HepG2 (cell line): ENCODE results near the gene POLN. TPM values are rescaled to one million over a fixed set of nuclear protein-coding genes. Genes with fewer than 3 reads are reported as not detected.

Experiments
- ATAC-seq: fragments of 200-7000 bp; cut with Tn5 transposase; 3 replicates; pipeline ENCODE4 v1.9.1; 2020; ENCODE audit warnings: mild to moderate bottlenecking, moderate library complexity
- BruUV-seq: library from RNA; stranded (reverse); fragments of 400-500 nt; replicated peaks from 2 replicates; lab custom pipeline; 2021; lab: Mats Ljungman, UMichigan
- CTCF ChIA-PET: fragments of 300-600 bp; formaldehyde crosslinking; extraction: SDS; loops from one replicate; lab custom pipeline; 2021; ENCODE audit warnings: low total read pairs, inconsistent platforms, low intra/inter-chr PET ratio; lab: Yijun Ruan, JAX
- POLR2A ChIA-PET: fragments of 350-600 bp; sonication (Branson Sonifier 250); formaldehyde crosslinking; loops from one replicate; lab custom pipeline; 2020; ENCODE audit warnings: antibody characterized with exemption, inconsistent platforms; lab: Yijun Ruan, JAX
- DNase-seq: peaks from one replicate; pipeline ENCODE4 v3.0.0-alpha.2; 2015; ENCODE audit warnings: low spot score
- FAIRE-seq: peaks from 3 replicates; lab custom pipeline; 2011; peaks lifted over from hg19 to GRCh38; lab: Jason Lieb, UNC
- H2AFZ ChIP-seq: one replicate; pipeline ENCODE4 v1.6.1; 2011; ENCODE audit warnings: low read length, inconsistent platforms
- H3K27ac ChIP-seq: fragments of 300-600 bp; 3 replicates; pipeline ENCODE4 v1.8.0; 2011; ENCODE audit warnings: mixed run types, mild to moderate bottlenecking, mixed read lengths, low read length, inconsistent platforms; ENCODE audit not compliant: insufficient read depth; ENCODE audit errors: extremely low read length
- H3K27me3 ChIP-seq, 2 experiments: fragments of 200-600 bp in 1 of 2; 2 replicates in 1 of 2; 3 replicates in 1 of 2; pipeline versions ENCODE4 v1.6.0 to v1.8.0; 2011; ENCODE audit warnings: low read length in 2 of 2, mild to moderate bottlenecking in 2 of 2, moderate library complexity in 2 of 2, inconsistent platforms in 1 of 2; ENCODE audit not compliant: insufficient read depth in 2 of 2, control insufficient read depth in 1 of 2
- H3K36me3 ChIP-seq, 2 experiments: fragments of 200-600 bp in 1 of 2; replicated peaks in 1 of 2; 2 replicates in 1 of 2; 3 replicates in 1 of 2; pipeline versions ENCODE4 v1.5.1 to v1.8.0; 2011; ENCODE audit warnings: low read length in 2 of 2, inconsistent platforms in 1 of 2; ENCODE audit not compliant: insufficient read depth in 2 of 2, control insufficient read depth in 1 of 2
- H3K4me1 ChIP-seq: 2 replicates; pipeline ENCODE4 v1.5.1; 2012; ENCODE audit warnings: low read length, inconsistent platforms; ENCODE audit not compliant: insufficient read depth
- H3K4me2 ChIP-seq: 2 replicates; pipeline ENCODE4 v1.6.0; 2011; ENCODE audit warnings: low read depth, low read length, inconsistent platforms
- H3K4me3 ChIP-seq, 3 experiments: fragments of 200-600 bp in 1 of 3; sonication (generic), shearing (Covaris generic) in 1 of 3; replicated peaks in 1 of 3; 2 replicates each; pipeline ENCODE4 v1.5.1; 2011 to 2016; ENCODE audit warnings: low read length in 3 of 3, inconsistent platforms in 2 of 3, low read depth in 2 of 3, mild to moderate bottlenecking in 2 of 3, control low read depth in 1 of 3, mixed read lengths in 1 of 3; ENCODE audit not compliant: insufficient read depth in 1 of 3
- H3K79me2 ChIP-seq: one replicate; pipeline ENCODE4 v1.6.1; 2011; ENCODE audit warnings: low read length, inconsistent platforms; ENCODE audit not compliant: insufficient read depth
- H3K9ac ChIP-seq: 2 replicates; pipeline ENCODE4 v1.6.0; 2011; ENCODE audit warnings: mild to moderate bottlenecking, low read depth, low read length, inconsistent platforms; ENCODE audit not compliant: insufficient read depth
- H3K9me3 ChIP-seq: 2 replicates; pipeline ENCODE4 v1.5.1; 2012; ENCODE audit warnings: mild to moderate bottlenecking, low read length
- H4K20me1 ChIP-seq: 2 replicates; pipeline ENCODE4 v1.6.0; 2011; ENCODE audit warnings: inconsistent platforms, mild to moderate bottlenecking, low read length, moderate library complexity; ENCODE audit not compliant: insufficient read depth
- HNF4A ChIP-seq: sonication (generic); formaldehyde crosslinking; IDR thresholded peaks from 2 replicates; pipeline ENCODE4 v1.4.0; 2020; ENCODE audit warnings: missing genetic modification reagents
- HNRNPL ChIP-seq: fragments of 200-400 bp; formaldehyde crosslinking; IDR thresholded peaks from 2 replicates; pipeline ENCODE4 v1.6.1; 2017; ENCODE audit warnings: mild to moderate bottlenecking, low read depth, low read length
- JUND ChIP-seq: sonication (generic); formaldehyde crosslinking; IDR thresholded peaks from 2 replicates; pipeline ENCODE4 v1.8.0; 2022; ENCODE audit warnings: mild to moderate bottlenecking, missing genetic modification reagents
- KDM1A ChIP-seq: IDR thresholded peaks from 2 replicates; pipeline ENCODE4 v1.6.1; 2016; ENCODE audit warnings: missing compliant biosample characterization
- MEIS1 ChIP-seq: sonication (generic); formaldehyde crosslinking; IDR thresholded peaks from 2 replicates; pipeline ENCODE4 v1.9.0; 2021; ENCODE audit warnings: mild to moderate bottlenecking, missing genetic modification reagents, moderate library complexity, borderline replicate concordance
- PHB2 ChIP-seq: fragments of 450-650 bp; IDR thresholded peaks from 2 replicates; pipeline ENCODE4 v1.6.1; 2018; ENCODE audit not compliant: partially characterized antibody
- TEAD3 ChIP-seq: optimal IDR thresholded peaks from 2 replicates; pipeline ENCODE3; 2016; ENCODE audit warnings: borderline replicate concordance
- THAP11 ChIP-seq: IDR thresholded peaks from 2 replicates; pipeline ENCODE4 v1.6.1; 2016; ENCODE audit warnings: missing biosample characterization, missing genetic modification reagents
- ZMYM3 ChIP-seq: sonication (generic); formaldehyde crosslinking; IDR thresholded peaks from 2 replicates; pipeline ENCODE4 v1.5.1; 2020; ENCODE audit warnings: mild to moderate bottlenecking, missing genetic modification reagents
- ZNF615 ChIP-seq: sonication (generic); formaldehyde crosslinking; IDR thresholded peaks from 2 replicates; pipeline ENCODE4 v1.5.0; 2020; ENCODE audit warnings: mild to moderate bottlenecking, missing genetic modification reagents, borderline replicate concordance
- WGBS: methylation state at CpG from one replicate; pipeline ENCODE4 v1.1.6; 2017; ENCODE audit warnings: low lambda C conversion rate; 5-methylcytosine and 5-hydroxymethylcytosine counted together
- in situ Hi-C: cut with HindIII; loops from 2 replicates; pipeline ENCODE4 v1.10.0; 2017; ENCODE audit warnings: low pct_unique_long_range_greater_than_20kb; ENCODE audit not compliant: extremely low pct_ligation_motif_present
- intact Hi-C: fragments of 100-400 bp; cut with micrococcal nuclease; formaldehyde crosslinking; loops from one replicate; pipeline ENCODE4 v1.10.0; 2022; ENCODE audit not compliant: unreplicated experiment
- polyA plus RNA-seq, 8 experiments: library from polyadenylated mRNA; depleted of rRNA in 3 of 8; stranded (reverse) in 7 of 8; unstranded in 1 of 8; fragments of >200 nt; fragmentation: Illumina TruSeq in 4 of 8; extraction: Trizol in 4 of 8; gene quantifications; 2 replicates each; pipeline versions ENCODE4 v1.2.1 to v1.2.3, GENCODE V29; 2011 to 2016; ENCODE audit warnings: low read depth in 4 of 8, missing spikeins in 1 of 8, mixed read lengths in 1 of 8; ENCODE audit not compliant: insufficient read depth in 1 of 8
- total RNA-seq, 5 experiments: library from RNA; depleted of rRNA; stranded (reverse); fragments of >200 nt; fragmentation: Illumina TruSeq; extraction: Trizol; gene quantifications; 2 replicates each; pipeline ENCODE4 v1.2.3, GENCODE V29; 2016; ENCODE audit warnings: low read depth in 1 of 5
- TF ChIP-seq, protein P1 (sequence below): IDR thresholded peaks from 2 replicates; pipeline ENCODE4 v1.6.1; 2012; ENCODE audit warnings: inconsistent platforms
- TF ChIP-seq, protein P2 (sequence below): sonication (generic); formaldehyde crosslinking; IDR thresholded peaks from 2 replicates; pipeline ENCODE4 v1.8.0; 2023; ENCODE audit warnings: mild to moderate bottlenecking, missing genetic modification reagents
- TF ChIP-seq, protein P3 (sequence below): sonication (generic); formaldehyde crosslinking; conservative IDR thresholded peaks from 2 replicates; pipeline ENCODE4 v1.4.0; 2020; ENCODE audit warnings: missing genetic modification reagents
- TF ChIP-seq, protein P4 (sequence below): sonication (generic); formaldehyde crosslinking; IDR thresholded peaks from 2 replicates; pipeline ENCODE4 v1.9.0; 2021; ENCODE audit warnings: missing genetic modification reagents, mild to moderate bottlenecking, borderline replicate concordance

The POLN gene
- total and polyA plus RNA-seq, 2 of the 13 experiments (the other 11 are each of a cell fraction or from before 2014, with no cell fraction given): 0.93 to 1.5 TPM

DNA sequence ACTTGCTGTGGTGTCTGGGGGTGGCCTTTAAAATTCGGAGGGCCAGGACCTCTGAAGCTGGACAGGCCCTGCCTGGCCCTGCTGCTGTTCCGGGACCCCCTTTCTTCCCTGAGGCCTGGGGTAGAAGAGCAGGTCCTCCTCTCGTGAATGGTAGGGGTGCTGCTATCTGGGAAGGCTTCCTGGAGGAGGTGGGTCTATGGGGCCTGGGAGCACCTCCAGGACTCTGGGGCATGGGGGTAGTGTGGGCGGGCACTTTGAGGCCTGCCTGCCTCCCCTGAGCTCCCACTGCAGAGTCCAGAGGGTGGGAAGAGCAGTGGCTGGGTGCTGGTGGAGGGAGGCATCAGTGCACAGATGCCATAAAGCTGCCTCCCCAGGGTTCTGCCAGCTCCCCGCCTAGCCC, 24.9 kb upstream of the POLN start:
- Histone ChIP-seq H3K27me3 (peaks cover 22 to 63% of the 10 kb centered on the region in 2 experiments; a peak in 4 of 5 replicates), H3K9ac (no peak overlapping the region), H2AFZ (no peak overlapping the region), H3K36me3 (no peaks in the 10 kb centered on the region), H3K4me3 (no peak overlapping the region), H3K4me1 (peaks cover 14% of the 10 kb centered on the region), H4K20me1 (no peaks in the 10 kb centered on the region), H3K4me2 (no peak overlapping the region), H3K79me2 (no peaks in the 10 kb centered on the region), H3K9me3 (no peaks in the 10 kb centered on the region)
- in situ Hi-C loops: no loop called here
- CTCF ChIA-PET: no interaction called here
- DNase-seq: no peak
- no peak for FAIRE-seq
- no peak for ATAC-seq
- WGBS: 14% methylated on average over 4 of the region's 5 CpGs
- TF ChIP-seq ZMYM3 (CRISPR knock-in tag): 0 out of 2 replicates have a peak, but pooled peaks have one; percentile 37
- TF ChIP-seq, protein P1, sequence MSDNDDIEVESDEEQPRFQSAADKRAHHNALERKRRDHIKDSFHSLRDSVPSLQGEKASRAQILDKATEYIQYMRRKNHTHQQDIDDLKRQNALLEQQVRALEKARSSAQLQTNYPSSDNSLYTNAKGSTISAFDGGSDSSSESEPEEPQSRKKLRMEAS: no peak
- TF ChIP-seq, all 625 proteins: peak for 1
- no peak overlapping the region for H3K27ac ChIP-seq
- POLR2A ChIA-PET: interaction anchor here (0.5 kb wide), 1 partner anchor 24 kb away, joined by 3 read pairs; no protein-coding TSS in a partner anchor
- intact Hi-C loops: no loop called here
- BruUV-seq: no TSS peak

DNA sequence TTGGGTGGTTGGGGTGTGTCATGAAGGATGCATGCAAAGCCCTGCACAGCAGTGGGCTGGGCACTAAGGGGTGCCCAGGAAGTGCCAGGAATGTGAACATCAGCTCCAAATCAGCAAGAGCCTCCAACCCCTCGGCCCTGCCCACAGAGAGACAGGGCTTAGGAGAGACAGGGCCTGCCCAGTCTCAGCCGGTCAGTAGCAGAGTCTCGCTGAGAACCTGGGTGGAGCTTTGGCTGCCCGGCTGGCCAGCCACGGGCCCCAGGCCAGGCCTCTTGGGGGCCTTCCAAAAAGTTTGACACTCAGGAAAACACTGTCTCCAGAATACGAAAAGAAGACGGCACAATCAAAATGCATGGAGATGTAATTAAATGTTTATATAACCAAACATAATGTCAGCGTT, 24.3 kb upstream of the POLN start:
- H3K9me3 ChIP-seq: no peaks in the 10 kb centered on the region
- no peak overlapping the region for H3K4me2 ChIP-seq
- no peaks in the 10 kb centered on the region for H3K36me3 ChIP-seq
- peaks cover under 1% of the 10 kb centered on the region for H3K79me2 ChIP-seq
- ATAC-seq: no peak
- 16% methylated on average over 6 of the region's 8 CpGs for WGBS
- no peak overlapping the region for H2AFZ ChIP-seq
- no peaks in the 10 kb centered on the region for H4K20me1 ChIP-seq
- H3K27me3 ChIP-seq: peaks cover 22 to 59% of the 10 kb centered on the region in 2 experiments; a peak in 4 of 5 replicates
- ChIA-PET POLR2A (interaction anchor here (0.5 kb wide), 1 partner anchor 24 kb away, joined by 3 read pairs; no protein-coding TSS in a partner anchor), CTCF (no interaction called here)
- in situ Hi-C loops (no loop called here), intact Hi-C loops (no loop called here)
- no peak overlapping the region for H3K27ac ChIP-seq
- no peak overlapping the region for H3K4me3 ChIP-seq
- peaks cover 14% of the 10 kb centered on the region for H3K4me1 ChIP-seq
- BruUV-seq: no TSS peak
- DNase-seq: no peak
- FAIRE-seq: no peak
- no peak overlapping the region for H3K9ac ChIP-seq
- TF ChIP-seq TEAD3 (CRISPR knock-in tag) (no peak), THAP11 (CRISPR knock-in tag) (no peak), MEIS1 (CRISPR knock-in tag) (no peak), HNRNPL (no peak), ZNF615 (no peak), HNF4A (CRISPR knock-in tag) (no peak), JUND (no peak), PHB2 (no peak), KDM1A (no peak)
- TF ChIP-seq, protein P2, sequence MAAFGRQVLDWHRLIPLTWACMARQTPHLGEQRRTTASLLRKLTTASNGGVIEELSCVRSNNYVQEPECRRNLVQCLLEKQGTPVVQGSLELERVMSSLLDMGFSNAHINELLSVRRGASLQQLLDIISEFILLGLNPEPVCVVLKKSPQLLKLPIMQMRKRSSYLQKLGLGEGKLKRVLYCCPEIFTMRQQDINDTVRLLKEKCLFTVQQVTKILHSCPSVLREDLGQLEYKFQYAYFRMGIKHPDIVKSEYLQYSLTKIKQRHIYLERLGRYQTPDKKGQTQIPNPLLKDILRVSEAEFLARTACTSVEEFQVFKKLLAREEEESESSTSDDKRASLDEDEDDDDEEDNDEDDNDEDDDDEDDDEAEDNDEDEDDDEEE: no peak
- TF ChIP-seq, protein P3, sequence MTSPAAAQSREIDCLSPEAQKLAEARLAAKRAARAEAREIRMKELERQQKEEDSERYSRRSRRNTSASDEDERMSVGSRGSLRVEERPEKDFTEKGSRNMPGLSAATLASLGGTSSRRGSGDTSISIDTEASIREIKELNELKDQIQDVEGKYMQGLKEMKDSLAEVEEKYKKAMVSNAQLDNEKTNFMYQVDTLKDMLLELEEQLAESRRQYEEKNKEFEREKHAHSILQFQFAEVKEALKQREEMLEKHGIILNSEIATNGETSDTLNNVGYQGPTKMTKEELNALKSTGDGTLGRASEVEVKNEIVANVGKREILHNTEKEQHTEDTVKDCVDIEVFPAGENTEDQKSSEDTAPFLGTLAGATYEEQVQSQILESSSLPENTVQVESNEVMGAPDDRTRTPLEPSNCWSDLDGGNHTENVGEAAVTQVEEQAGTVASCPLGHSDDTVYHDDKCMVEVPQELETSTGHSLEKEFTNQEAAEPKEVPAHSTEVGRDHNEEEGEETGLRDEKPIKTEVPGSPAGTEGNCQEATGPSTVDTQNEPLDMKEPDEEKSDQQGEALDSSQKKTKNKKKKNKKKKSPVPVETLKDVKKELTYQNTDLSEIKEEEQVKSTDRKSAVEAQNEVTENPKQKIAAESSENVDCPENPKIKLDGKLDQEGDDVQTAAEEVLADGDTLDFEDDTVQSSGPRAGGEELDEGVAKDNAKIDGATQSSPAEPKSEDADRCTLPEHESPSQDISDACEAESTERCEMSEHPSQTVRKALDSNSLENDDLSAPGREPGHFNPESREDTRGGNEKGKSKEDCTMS (CRISPR knock-in tag): no peak
- TF ChIP-seq, protein P4, sequence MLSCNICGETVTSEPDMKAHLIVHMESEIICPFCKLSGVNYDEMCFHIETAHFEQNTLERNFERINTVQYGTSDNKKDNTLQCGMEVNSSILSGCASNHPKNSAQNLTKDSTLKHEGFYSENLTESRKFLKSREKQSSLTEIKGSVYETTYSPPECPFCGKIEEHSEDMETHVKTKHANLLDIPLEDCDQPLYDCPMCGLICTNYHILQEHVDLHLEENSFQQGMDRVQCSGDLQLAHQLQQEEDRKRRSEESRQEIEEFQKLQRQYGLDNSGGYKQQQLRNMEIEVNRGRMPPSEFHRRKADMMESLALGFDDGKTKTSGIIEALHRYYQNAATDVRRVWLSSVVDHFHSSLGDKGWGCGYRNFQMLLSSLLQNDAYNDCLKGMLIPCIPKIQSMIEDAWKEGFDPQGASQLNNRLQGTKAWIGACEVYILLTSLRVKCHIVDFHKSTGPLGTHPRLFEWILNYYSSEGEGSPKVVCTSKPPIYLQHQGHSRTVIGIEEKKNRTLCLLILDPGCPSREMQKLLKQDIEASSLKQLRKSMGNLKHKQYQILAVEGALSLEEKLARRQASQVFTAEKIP (CRISPR knock-in tag): no peak
